Measurements from ENCODE around the gene BBOX1.
"Not testable (repeated sequence)": the region's sequence is repeated elsewhere in the genome, so short reads cannot be mapped to it uniquely, and the experiment has no call there.

Gene BBOX1, protein sequence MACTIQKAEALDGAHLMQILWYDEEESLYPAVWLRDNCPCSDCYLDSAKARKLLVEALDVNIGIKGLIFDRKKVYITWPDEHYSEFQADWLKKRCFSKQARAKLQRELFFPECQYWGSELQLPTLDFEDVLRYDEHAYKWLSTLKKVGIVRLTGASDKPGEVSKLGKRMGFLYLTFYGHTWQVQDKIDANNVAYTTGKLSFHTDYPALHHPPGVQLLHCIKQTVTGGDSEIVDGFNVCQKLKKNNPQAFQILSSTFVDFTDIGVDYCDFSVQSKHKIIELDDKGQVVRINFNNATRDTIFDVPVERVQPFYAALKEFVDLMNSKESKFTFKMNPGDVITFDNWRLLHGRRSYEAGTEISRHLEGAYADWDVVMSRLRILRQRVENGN

DNA sequence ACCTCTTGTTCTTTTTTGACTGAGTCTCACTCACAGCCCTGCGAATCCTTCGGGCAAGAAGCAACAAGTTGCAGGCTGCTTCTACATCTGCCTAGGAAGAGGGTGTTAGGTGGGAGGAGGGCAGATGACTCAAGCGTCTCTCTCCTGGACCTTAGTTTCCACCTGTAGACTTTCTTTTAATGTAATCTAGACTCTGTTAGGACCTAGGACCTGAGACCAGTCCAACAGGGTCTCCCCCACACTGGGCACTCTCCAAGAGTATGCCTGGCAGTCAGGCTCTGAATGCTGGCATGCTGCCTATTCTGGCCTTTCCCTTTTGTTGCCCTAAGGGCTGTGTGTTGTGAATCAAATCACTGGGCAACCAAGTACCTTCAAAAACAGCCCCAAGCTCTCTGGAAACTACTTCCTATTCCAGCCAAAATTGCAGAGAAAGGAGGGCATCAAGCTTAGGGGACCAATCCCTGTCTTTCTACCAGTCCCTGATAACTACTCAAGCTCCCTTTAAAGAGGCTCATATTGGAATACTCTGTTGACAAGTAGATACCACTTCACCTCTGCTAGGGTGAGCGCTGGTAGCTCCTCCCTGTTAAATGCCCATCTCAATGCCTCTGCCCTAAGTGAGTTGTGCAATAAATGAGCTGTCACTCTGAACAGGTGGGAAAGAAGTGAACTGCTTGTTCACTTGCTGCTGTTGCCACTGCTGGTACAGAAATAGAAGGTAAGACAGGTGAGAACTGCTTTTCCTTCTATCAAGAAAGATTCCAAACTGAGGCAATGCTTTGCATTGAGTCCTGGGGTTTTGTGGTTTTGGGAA, at the start of gene BBOX1:
Gene BBOX1, plus strand, starts transcription at position 514 of the 814 bp plus-strand sequence. CDS start 14,616 bp downstream, outside the sequence.
- no peak for DNase-seq (ENCODE audit: low read depth, low spot score)

DNA sequence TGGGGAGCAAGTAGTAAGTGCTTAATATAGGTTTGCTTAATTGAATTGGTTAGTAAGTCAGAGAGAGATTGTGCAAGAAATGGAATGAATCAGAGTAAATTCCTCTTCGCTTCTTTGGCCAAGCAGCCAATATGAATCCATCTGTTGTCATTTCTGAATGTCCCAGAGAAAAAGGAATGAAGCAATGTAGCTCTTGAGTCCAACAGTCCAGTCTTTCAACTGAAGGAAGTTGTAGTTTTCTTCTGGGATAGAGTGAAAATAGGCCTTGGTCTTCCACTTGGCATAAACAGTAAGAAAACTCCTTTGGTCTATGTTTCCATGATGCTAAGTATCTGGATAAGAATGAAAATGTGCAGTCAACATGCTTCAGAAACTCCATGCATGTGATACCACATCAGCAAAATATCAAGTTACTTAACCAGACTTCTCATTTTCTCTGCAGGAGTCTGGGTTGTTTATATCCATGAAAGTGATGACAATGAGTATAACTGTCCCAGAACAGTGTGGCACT, 48.5 kb upstream of the BBOX1 start:
- no peak for DNase-seq (ENCODE audit: low read depth, low spot score)

DNA sequence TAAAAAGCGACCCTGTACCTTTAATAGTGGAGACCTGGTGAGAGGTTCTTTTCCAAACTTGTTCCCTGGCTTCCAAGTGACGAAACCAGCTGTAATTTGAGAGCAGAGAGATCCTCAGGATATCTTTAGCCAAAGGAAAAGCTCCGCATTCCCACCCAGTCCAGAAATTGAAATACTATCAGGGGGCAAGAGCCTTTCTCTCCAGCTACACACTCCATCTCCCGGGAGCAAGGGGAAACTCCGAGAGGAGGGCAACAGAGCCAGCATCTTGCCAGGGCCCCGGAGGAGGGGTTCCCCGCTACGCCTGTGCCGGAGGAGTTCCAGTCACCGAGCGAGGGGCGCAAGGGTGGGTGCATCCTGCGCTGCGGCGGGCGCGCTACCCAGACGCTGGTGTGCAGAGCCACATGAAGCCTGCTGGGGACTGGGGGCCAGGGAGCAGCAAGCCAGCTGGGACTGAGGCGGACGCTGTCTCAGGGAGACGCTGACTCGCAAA, 46.6 kb upstream of the BBOX1 start, which contains the start of gene FIBIN:
Gene FIBIN, plus strand, starts transcription at position 148 of the 493 bp plus-strand sequence. CDS start 415 bp downstream, outside the sequence.
- DNase-seq (ENCODE audit: low read depth, low spot score) = no peak

DNA sequence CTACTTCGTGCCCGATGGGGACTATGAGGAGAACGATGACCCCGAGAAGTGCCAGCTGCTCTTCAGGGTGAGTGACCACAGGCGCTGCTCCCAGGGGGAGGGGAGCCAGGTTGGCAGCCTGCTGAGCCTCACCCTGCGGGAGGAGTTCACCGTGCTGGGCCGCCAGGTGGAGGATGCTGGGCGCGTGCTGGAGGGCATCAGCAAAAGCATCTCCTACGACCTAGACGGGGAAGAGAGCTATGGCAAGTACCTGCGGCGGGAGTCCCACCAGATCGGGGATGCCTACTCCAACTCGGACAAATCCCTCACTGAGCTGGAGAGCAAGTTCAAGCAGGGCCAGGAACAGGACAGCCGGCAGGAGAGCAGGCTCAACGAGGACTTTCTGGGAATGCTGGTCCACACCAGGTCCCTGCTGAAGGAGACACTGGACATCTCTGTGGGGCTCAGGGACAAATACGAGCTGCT, 46.0 kb upstream of the BBOX1 start:
- DNase-seq (ENCODE audit: low read depth, low spot score) = no peak

DNA sequence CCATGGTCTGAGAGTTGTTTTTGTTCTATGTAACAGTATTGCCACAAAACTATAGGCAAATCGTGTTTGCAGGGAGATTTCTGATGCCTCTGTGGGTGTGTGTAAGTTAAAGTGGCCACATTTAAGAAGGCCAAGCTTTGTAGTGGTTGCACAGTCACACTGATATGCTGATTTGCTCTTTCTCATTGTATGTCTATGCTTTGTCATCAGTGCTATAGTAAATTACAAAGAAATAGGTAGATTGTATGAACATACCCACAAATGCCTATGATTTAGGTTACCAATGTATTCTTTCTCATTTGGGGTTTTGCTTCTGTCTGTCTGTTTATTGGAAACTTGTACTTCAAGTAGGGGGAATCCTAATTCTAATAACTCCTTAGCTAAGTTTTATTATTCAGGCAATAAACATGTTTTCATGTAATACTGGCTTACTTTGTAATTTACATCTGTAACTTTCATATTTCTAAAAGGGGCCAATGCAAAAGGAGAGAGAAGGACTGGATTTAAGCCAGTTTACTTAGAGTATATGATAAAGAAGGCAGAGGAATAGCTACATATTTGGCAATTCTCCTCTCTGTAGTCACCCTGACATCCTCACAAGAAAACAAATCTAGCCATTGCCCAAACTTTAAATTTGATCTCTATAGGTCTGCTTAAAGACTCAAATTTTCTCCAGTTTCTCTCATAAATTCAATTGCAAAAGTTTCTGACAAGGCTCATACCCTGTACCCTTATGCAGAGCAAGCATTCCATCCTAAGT, 44.7 kb upstream of the BBOX1 start:
- DNase-seq (ENCODE audit: low read depth, low spot score) = no peak

DNA sequence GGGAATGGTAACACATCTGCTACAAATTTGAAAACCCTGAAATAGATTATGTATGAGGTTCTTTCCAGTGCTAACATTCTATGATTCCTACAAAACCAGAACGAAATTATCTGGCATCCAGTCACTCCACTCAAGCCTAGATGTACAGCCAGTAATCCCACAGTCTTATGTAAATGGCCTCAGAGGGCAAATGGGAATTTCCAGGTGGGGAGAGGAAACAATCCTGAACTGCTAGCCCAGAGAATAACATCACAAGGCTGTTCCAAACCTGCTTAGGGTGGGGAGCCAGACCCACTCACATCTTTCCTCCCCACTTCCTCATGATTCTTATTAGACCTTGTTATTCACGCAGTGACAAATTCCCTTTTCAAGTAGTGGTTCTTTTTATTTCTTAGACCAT, 43.2 kb upstream of the BBOX1 start:
- no peak for DNase-seq (ENCODE audit: low read depth, low spot score)

DNA sequence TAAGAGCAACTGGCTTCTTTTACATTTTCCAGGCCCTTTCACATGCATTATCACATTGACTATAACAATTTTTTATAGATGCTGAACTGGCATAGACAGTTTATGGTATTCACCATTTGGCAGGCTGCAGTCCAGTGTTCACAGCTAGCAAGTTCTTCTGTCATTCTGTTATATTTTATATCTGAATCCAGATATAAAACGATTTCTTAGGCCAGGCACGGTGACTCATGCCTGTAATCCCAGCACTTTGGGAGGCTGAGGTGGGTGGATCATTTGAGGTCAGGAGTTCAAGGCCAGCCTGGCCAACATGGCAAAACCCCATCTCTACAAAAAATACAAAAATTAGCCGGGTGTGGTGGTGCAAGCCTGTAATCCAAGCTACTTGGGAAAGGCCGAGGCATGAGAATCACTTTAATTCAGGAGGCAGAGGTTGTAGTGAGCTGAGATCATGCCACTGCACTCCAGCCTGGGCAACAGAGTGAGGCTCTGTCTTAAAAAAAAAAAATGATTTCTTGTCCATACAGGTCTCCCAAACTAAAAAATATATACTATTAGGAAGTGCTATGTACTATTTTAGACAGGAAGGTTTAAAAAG, 39.4 kb upstream of the BBOX1 start:
- DNase-seq (ENCODE audit: low read depth, low spot score) = not testable (repeated sequence)

DNA sequence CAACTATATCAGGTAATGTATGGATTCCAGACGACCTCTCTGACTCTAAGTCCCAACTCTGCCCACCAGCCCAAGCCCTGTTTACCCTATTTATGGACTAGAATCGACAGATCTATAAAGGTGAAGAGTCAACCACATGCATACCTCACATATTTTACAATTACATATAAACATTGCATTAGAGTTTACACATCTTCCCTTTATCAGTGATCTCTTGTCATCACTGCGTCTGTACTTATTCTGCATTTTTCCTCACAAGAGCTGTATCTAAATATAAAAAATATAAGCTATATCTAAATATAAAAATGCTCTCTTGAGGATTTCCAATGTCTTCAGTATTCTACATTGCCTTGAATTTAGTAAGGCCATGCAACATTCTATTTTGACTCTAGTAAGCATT, 38.2 kb upstream of the BBOX1 start:
- DNase-seq (ENCODE audit: low read depth, low spot score) = no peak

DNA sequence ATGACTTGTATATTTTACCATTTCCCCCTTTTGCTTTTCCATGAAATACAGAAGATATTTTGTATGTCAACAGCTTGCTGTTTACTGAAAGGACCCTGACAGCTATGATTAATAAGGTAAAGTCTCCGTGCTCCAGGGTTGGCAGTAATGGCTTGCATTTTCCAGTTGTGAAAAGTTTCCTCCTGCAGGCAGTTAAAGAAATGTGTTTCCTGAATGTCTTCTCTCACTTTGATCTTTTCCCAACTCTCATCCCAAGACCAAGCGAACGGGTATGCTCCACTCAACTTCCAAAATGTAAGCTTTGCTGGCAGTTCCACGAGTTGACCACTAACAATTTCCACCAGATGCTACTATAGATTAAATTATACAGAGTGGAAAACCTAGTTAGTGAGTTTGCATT, 37.8 kb upstream of the BBOX1 start:
- no peak for DNase-seq (ENCODE audit: low read depth, low spot score)

DNA sequence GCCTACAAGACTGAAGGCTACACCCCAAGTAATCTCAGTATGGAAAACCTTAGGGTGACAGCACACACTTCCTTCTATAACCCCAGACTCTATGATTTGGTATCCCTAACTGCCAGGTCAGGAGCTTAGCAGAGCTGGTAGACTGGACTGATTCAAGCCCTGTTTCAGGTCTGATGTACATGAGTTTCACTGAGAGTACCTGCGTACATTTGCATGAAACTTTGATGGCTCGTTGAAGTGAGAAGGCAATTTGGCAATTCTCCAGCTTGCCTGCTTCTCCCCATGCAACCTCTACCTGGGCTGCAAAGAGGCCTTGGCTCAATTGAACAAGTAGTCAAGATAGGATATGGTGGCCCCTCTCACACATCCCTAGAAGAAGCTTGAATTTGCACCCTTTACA, 36.5 kb upstream of the BBOX1 start:
- no peak for DNase-seq (ENCODE audit: low read depth, low spot score)

DNA sequence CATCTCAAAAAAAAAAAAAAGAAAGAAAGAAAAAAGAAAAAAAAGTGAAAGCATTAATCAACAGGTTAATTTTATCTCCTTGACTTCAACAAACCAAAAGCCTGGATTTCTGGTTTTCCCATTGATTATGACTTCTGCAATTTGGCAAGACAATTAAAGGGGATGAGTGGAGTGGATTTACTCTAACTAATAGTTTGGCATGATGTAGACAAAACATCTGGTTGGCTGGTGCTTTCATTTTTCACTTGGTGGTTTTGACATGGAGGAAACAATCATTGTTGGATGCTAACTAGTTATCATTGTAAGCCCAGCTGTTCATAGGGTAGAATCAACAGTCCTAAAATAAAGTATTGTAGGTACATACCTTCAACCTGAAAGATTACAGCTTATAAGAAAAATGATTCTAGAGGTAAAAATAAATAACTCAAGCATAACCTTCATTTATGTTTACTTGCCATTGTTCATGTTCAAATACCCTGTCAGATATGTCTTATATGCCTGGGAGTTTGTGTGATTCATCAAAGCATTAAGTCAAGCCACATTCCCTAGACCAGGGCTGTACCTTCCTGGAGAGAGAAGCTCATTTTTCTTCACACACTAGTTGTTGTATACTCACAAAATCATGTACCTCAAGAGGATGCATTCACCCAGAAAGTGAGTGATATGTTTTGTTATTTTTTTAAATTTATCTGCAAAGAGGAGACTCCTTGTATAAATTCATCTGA, 31.6 kb upstream of the BBOX1 start:
- no peak for DNase-seq (ENCODE audit: low read depth, low spot score)

DNA sequence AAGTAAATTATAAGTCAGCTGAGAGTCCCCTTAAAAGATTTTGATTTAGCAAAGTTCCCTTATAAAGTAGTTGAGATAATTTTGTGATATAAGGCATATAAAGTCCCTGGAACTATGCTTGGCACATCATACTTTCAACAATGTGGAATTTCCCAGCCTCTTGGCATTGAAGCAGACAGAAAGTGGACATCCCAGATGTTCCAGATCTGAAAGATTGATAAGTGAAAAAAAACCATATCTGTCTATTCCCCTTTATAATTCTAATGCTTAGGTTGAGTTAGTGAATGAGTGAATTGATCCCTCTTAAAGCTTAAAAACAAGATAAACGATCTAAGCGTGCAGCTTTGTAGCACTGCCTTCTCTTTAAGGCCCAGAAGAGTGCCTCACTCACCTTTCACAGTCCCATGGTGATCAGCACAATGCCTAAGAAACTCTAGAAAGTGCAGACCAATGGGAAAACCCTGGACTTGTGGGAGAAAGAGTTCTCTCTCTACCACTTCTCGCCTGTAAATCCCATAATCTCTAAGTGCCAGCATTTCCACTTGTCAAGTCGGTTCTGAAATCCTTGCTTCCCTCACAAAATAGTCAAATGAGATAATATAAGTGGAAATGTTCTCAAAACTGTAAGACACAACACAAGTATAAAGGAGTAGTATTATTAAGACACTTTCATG, 28.9 kb upstream of the BBOX1 start:
- DNase-seq (ENCODE audit: low read depth, low spot score) = no peak

DNA sequence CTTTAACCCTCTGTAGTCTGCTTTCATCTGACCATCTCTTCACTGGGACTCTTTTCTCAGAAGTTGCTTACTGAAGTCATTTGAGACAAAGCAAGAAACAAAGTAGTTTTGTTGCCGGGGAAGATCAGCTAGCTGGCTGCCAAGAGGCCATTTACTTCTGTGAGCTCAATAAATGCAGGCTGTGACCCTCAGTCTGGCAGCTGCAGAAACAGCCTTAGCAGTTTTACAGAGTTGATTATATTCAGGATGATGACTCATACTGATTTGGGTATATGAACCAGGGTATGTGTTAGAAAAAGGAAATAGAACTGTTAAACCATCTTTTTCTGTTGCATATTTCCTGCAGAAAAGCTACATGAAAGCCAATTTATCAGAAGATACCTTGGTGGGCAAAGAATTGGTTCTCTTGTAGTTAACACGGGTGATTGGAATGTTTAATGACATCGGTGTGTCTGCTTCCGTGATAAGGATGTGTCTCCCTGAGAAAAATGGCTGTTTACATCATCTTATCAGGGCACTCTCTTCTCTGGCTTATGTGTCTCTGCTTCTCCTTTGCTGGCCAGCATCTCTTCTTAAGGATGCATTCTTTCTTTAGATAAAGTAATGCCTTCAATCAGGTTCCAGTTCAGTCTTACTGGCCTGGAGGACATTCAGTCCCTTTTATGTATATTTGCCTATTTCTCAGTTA, 28.2 kb upstream of the BBOX1 start:
- no peak for DNase-seq (ENCODE audit: low read depth, low spot score)

DNA sequence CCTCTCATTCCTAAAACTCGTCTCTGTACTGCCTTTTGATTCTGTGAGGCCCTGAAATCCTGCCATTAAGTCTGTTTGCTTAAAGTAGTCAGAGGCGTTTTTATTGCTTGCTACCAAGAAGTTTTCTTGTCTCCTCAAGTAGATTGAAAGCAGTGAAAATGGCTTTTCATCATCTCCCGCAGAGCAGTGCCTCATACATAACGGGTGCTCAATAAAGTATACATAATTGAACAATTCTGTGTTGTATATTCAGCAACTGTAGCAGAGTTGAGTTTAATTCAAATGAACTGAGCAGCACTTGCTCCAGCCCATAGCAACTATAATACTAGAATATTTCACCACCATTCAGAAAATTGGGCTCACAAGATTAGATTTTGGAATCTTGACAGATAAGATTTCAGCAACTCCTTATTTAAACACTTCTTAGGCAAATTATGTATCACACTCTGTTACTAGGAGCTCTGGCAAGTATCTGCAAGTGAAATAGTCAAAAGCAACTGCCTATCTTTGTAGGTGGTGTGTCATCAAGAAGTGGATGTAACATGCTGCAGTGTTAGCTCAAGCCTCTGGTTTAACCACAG, 26.7 kb upstream of the BBOX1 start:
- DNase-seq (ENCODE audit: low read depth, low spot score) = no peak

DNA sequence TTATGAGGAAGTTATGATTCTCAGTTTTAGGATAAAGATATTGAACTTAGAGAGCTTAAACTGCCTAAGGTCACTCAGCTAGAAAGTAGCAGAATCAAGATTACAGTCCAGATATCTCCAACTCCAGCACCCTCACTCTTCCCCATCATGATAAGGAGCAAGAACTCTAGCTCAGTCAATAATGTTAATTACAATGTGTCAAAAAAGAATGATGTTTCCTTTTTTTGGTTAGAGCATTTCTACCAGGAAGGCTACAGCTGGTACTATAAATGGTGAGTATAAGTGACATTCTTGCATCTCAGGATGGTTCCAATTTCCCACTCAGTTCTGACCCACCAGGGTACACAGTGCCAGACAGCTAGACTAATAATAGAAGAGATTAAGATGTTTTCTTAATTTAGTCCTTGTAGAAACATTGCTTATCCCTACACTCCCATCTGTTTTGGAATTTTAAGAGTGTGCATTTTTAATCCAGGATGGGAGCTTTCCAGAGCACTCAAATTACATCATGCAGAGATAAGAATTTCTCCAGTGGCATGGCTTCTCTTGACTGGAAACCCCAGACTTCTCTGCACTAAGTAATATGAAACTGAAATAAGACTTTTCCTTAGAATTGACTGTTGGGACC, 21.6 kb upstream of the BBOX1 start:
- no peak for DNase-seq (ENCODE audit: low read depth, low spot score)

DNA sequence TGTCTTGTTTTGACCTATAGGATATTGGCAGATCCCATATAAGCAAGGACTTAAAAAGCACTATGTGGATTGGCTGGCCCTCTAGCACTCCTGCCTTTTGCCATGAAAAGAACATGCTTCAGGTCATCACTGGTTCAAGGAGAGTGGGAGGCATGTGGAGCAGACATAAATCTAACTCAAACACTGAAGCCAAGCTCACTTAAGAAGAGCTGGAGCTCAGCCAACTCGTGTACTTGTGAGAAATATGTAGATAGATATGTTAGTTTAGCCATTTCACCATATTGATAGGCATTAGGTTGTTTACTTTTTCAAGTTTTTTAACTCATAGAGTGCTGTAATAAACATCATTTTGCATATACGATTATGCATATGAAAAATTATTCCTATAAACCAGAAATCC, 19.9 kb upstream of the BBOX1 start:
- DNase-seq (ENCODE audit: low read depth, low spot score) = no peak

DNA sequence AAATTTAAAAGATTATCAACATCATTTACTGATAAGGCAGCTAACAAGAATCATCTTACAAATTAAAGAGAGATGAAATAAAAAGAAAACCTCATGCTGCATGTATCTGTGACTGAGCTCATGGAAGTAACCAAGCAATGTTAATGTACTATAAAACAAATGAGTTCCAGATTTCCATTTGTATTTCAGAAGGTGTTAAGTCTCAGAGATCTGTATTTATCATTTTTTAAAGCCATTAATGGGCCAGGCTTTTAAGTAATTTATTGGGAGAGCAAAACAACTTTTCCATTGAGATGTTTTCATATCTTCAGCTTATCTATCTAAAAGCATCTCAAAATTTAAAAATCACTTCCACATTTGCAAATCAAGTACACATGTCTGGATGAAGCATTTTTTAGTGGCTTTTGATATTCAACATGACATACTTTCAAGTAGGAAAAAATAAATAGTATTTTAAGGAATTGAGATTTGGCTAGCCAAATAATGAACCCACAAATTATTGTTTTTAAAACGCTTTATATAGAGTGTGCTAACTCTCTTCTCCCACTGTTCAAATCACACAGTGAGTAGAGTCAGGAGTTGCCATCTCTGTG, 17.9 kb upstream of the BBOX1 start:
- no peak for DNase-seq (ENCODE audit: low read depth, low spot score)

DNA sequence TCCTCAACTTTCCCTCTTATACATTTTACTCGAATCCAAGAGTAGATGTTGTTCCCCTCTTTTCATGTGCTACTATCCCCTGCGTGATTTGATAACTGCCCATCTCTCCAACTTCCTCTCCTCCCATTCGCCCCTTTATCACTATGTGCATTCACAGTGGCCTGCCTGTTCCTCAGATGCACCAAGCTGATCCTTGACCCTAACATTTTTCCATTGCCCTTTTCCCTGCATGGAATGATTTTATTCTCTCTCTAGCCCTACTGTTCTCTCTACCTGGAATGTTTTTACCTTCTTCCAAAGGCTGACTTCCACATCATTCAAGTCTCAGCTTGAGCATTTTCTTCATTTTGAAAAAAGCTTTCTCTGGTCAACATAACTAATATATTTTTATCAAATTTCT, 15.8 kb upstream of the BBOX1 start:
- no peak for DNase-seq (ENCODE audit: low read depth, low spot score)

All from iPS DF 19.7 (cell line).